K562 (cell line): ENCODE measurements around the gene PNPLA7. TPM values are rescaled to one million over a fixed set of nuclear protein-coding genes. Genes with fewer than 3 reads are reported as not detected.
A peak's percentile ranks its signal among the peaks of the same experiment; 100 is the strongest.

Experiments used
- ATF3 ChIP-seq, 2 experiments: fragments of 450-650 bp in 1 of 2; sonication (generic) in 1 of 2; formaldehyde crosslinking in 1 of 2; IDR thresholded peaks in 1 of 2; conservative IDR thresholded peaks in 1 of 2; 2 replicates each; pipeline versions ENCODE4 v1.6.1 to v1.8.1; 2016 to 2023; ENCODE audit warnings: mild to moderate bottlenecking in 2 of 2, moderate library complexity in 2 of 2, inconsistent platforms in 1 of 2, missing genetic modification reagents in 1 of 2
- HIVEP1 ChIP-seq: fragments of 250-450 bp; sonication (Bioruptor Pico); IDR thresholded peaks from 2 replicates; pipeline ENCODE4 v1.4.0; 2020; ENCODE audit warnings: mild to moderate bottlenecking
- KDM5B ChIP-seq: fragments of 200-600 bp; sonication (generic); IDR thresholded peaks from 2 replicates; pipeline ENCODE4 v1.6.1; 2012; ENCODE audit warnings: low read depth, mild to moderate bottlenecking, moderate library complexity, low read length, control low read depth, inconsistent platforms; ENCODE audit not compliant: insufficient replicate concordance
- MITF ChIP-seq: IDR thresholded peaks from 2 replicates; pipeline ENCODE4 v1.6.1; 2014; ENCODE audit warnings: antibody characterized with exemption
- MLLT1 ChIP-seq, 2 experiments: fragments of 450-650 bp; IDR thresholded peaks; 2 replicates each; pipeline ENCODE4 v1.6.1; 2016
- PTRF ChIP-seq: fragments of 450-650 bp; IDR thresholded peaks from 2 replicates; pipeline ENCODE4 v1.6.1; 2016; ENCODE audit warnings: mild to moderate bottlenecking, missing genetic modification characterization, missing compliant biosample characterization
- REST ChIP-seq, 2 experiments: fragments of 450-650 bp; formaldehyde crosslinking in 1 of 2; IDR thresholded peaks; 2 replicates each; pipeline versions ENCODE4 v1.4.0 to v1.6.1; 2014 to 2020; ENCODE audit warnings: mild to moderate bottlenecking in 2 of 2, borderline replicate concordance in 1 of 2, low read depth in 1 of 2
- TCFL5 ChIP-seq: fragments of 250-450 bp; sonication (Bioruptor Pico); conservative IDR thresholded peaks from 2 replicates; pipeline ENCODE4 v1.6.1; 2021; ENCODE audit warnings: mild to moderate bottlenecking, moderate library complexity, matching md5 sums
- TOE1 ChIP-seq, 2 experiments: fragments of 450-650 bp in 1 of 2; sonication (generic) in 1 of 2; formaldehyde crosslinking in 1 of 2; IDR thresholded peaks; 2 replicates each; pipeline versions ENCODE4 v1.7.1 to v1.8.0; 2016 to 2022; ENCODE audit warnings: borderline replicate concordance in 2 of 2, mild to moderate bottlenecking in 2 of 2, antibody characterized with exemption in 1 of 2, inconsistent platforms in 1 of 2, low read depth in 1 of 2, missing genetic modification reagents in 1 of 2, moderate library complexity in 1 of 2
- ZNF586 ChIP-seq: fragments of 450-650 bp; formaldehyde crosslinking; conservative IDR thresholded peaks from 2 replicates; pipeline ENCODE4 v1.4.0; 2020; ENCODE audit warnings: mild to moderate bottlenecking, moderate library complexity
- ZNF589 ChIP-seq: fragments of 200-800 bp; sonication (Bioruptor generic); IDR thresholded peaks from 2 replicates; pipeline ENCODE4 v1.6.1; 2016; ENCODE audit warnings: low read depth, missing genetic modification characterization, missing compliant biosample characterization
- ZNF707 ChIP-seq: fragments of 250-450 bp; sonication (Bioruptor Pico); conservative IDR thresholded peaks from 2 replicates; pipeline ENCODE4 v1.8.0; 2022; ENCODE audit warnings: inconsistent platforms, mild to moderate bottlenecking, moderate library complexity
- polyA plus RNA-seq, 8 experiments: library from polyadenylated mRNA; depleted of rRNA in 4 of 8; stranded (reverse) in 5 of 8; unstranded in 3 of 8; fragments of >200 nt; fragmentation: Nextera tagmentation in 2 of 8; fragmentation: Illumina TruSeq in 1 of 8; extraction: Ambion mirVana in 2 of 8; extraction: Trizol in 1 of 8; gene quantifications; 2 replicates each; pipeline versions ENCODE4 v1.2.1 to v1.2.3, GENCODE V29; 2011 to 2014; ENCODE audit warnings: inconsistent platforms in 1 of 8, missing spikeins in 1 of 8
- total RNA-seq, 7 experiments: library from RNA; depleted of rRNA in 6 of 7; stranded (reverse); fragments of >200 nt in 6 of 7; fragmentation: Illumina TruSeq in 2 of 7; extraction: Trizol in 2 of 7; gene quantifications; 2 replicates each; pipeline versions ENCODE4 v1.2.1 to v1.2.3, GENCODE V29; 2011 to 2021; ENCODE audit warnings: low replicate concordance in 1 of 7

The PNPLA7 gene
- total and polyA plus RNA-seq, 9 of the 15 experiments (the other 6 are each of a cell fraction or from before 2014, with no cell fraction given), result 0.01 to 0.85 (median 0.19) TPM; not detected in 1

GRCh38 chr9:137423514-137424291, 126.5 kb downstream of the PNPLA7 start (continued):
- TF ChIP-seq TCFL5 (no peak), MLLT1 (IDR thresholded peaks at IDR 0.05) (no peak), ZNF586 (CRISPR knock-in tag) (no peak), KDM5B (no peak), ZNF707 (no peak), ATF3 (IDR thresholded peaks at IDR 0.05) (peak; percentile 58), ATF3 (CRISPR knock-in tag; conservative IDR thresholded peaks at IDR 0.05) (no peak), TOE1 (IDR thresholded peaks at IDR 0.05; ENCODE audit: borderline replicate concordance) (no peak), TOE1 (CRISPR knock-in tag; IDR thresholded peaks at IDR 0.05; ENCODE audit: borderline replicate concordance, low read depth) (no peak), HIVEP1 (CRISPR knock-in tag) (no peak), PTRF (tag) (no peak), REST (IDR thresholded peaks at IDR 0.05; ENCODE audit: borderline replicate concordance) (no peak; the same call in 1 of the 2 replicates), REST (CRISPR knock-in tag; IDR thresholded peaks at IDR 0.05; ENCODE audit: low read depth) (no peak), ZNF589 (CRISPR knock-in tag) (0 out of 2 replicates have a peak, but pooled peaks have one; percentile 34), MITF (no peak)
